MM.1S (cell line): Measurements from ENCODE around the gene GTPBP6.

ENCODE experiments used
- EZH2 ChIP-seq: fragments of 300-600 bp; sonication (generic); optimal IDR thresholded peaks from 2 replicates; pipeline ENCODE3; 2017; ENCODE audit warnings: low read depth, mild to moderate bottlenecking, antibody characterized with exemption, low read length, mixed read lengths
- EZH2phosphoT487 ChIP-seq: fragments of 300-600 bp; sonication (generic); IDR thresholded peaks from 2 replicates; pipeline ENCODE4 v1.6.1; 2018; ENCODE audit warnings: antibody characterized with exemption, low read length
- TF ChIP-seq, protein P1 (sequence below): fragments of 300-600 bp; sonication (generic); IDR thresholded peaks from 2 replicates; pipeline ENCODE4 v1.5.1; 2016; ENCODE audit warnings: antibody characterized with exemption, low read length, mixed read lengths

GRCh38 chrX:313546-313945 lies 5.0 kb downstream of the GTPBP6 start:
- TF ChIP-seq, protein P1, sequence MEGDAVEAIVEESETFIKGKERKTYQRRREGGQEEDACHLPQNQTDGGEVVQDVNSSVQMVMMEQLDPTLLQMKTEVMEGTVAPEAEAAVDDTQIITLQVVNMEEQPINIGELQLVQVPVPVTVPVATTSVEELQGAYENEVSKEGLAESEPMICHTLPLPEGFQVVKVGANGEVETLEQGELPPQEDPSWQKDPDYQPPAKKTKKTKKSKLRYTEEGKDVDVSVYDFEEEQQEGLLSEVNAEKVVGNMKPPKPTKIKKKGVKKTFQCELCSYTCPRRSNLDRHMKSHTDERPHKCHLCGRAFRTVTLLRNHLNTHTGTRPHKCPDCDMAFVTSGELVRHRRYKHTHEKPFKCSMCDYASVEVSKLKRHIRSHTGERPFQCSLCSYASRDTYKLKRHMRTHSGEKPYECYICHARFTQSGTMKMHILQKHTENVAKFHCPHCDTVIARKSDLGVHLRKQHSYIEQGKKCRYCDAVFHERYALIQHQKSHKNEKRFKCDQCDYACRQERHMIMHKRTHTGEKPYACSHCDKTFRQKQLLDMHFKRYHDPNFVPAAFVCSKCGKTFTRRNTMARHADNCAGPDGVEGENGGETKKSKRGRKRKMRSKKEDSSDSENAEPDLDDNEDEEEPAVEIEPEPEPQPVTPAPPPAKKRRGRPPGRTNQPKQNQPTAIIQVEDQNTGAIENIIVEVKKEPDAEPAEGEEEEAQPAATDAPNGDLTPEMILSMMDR = no peak
- TF ChIP-seq EZH2 (no peak), EZH2phosphoT487 (no peak)
